ENCODE data around the gene RAB4A. TPM values are rescaled to one million over a fixed set of nuclear protein-coding genes. Genes with fewer than 3 reads are reported as not detected.

The RAB4A gene
- total and polyA plus RNA-seq, 2 of the 8 experiments (the other 6 are each of a cell fraction or from before 2014, with no cell fraction given), result 13.3 to 68.8 TPM

DNA sequence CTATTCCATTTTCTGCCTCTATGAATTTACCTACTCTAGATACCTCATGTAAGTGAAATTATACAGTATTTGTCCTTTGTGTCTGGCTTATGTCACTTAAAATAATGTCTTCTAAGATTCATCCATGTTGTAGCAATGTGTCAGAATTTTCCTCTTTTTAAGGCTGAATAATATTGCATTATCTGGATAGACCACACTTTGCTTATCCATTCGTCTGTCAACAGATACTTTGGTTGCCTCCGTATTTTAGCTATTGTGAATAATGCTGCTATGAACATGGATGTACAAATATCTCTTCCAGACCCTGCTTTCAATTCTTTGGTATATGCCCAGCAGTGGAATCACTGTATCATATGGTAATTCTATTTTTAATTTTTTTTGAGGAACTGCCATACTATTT lies 82.1 kb downstream of the RAB4A start (continued):
- TF ChIP-seq, protein P1, sequence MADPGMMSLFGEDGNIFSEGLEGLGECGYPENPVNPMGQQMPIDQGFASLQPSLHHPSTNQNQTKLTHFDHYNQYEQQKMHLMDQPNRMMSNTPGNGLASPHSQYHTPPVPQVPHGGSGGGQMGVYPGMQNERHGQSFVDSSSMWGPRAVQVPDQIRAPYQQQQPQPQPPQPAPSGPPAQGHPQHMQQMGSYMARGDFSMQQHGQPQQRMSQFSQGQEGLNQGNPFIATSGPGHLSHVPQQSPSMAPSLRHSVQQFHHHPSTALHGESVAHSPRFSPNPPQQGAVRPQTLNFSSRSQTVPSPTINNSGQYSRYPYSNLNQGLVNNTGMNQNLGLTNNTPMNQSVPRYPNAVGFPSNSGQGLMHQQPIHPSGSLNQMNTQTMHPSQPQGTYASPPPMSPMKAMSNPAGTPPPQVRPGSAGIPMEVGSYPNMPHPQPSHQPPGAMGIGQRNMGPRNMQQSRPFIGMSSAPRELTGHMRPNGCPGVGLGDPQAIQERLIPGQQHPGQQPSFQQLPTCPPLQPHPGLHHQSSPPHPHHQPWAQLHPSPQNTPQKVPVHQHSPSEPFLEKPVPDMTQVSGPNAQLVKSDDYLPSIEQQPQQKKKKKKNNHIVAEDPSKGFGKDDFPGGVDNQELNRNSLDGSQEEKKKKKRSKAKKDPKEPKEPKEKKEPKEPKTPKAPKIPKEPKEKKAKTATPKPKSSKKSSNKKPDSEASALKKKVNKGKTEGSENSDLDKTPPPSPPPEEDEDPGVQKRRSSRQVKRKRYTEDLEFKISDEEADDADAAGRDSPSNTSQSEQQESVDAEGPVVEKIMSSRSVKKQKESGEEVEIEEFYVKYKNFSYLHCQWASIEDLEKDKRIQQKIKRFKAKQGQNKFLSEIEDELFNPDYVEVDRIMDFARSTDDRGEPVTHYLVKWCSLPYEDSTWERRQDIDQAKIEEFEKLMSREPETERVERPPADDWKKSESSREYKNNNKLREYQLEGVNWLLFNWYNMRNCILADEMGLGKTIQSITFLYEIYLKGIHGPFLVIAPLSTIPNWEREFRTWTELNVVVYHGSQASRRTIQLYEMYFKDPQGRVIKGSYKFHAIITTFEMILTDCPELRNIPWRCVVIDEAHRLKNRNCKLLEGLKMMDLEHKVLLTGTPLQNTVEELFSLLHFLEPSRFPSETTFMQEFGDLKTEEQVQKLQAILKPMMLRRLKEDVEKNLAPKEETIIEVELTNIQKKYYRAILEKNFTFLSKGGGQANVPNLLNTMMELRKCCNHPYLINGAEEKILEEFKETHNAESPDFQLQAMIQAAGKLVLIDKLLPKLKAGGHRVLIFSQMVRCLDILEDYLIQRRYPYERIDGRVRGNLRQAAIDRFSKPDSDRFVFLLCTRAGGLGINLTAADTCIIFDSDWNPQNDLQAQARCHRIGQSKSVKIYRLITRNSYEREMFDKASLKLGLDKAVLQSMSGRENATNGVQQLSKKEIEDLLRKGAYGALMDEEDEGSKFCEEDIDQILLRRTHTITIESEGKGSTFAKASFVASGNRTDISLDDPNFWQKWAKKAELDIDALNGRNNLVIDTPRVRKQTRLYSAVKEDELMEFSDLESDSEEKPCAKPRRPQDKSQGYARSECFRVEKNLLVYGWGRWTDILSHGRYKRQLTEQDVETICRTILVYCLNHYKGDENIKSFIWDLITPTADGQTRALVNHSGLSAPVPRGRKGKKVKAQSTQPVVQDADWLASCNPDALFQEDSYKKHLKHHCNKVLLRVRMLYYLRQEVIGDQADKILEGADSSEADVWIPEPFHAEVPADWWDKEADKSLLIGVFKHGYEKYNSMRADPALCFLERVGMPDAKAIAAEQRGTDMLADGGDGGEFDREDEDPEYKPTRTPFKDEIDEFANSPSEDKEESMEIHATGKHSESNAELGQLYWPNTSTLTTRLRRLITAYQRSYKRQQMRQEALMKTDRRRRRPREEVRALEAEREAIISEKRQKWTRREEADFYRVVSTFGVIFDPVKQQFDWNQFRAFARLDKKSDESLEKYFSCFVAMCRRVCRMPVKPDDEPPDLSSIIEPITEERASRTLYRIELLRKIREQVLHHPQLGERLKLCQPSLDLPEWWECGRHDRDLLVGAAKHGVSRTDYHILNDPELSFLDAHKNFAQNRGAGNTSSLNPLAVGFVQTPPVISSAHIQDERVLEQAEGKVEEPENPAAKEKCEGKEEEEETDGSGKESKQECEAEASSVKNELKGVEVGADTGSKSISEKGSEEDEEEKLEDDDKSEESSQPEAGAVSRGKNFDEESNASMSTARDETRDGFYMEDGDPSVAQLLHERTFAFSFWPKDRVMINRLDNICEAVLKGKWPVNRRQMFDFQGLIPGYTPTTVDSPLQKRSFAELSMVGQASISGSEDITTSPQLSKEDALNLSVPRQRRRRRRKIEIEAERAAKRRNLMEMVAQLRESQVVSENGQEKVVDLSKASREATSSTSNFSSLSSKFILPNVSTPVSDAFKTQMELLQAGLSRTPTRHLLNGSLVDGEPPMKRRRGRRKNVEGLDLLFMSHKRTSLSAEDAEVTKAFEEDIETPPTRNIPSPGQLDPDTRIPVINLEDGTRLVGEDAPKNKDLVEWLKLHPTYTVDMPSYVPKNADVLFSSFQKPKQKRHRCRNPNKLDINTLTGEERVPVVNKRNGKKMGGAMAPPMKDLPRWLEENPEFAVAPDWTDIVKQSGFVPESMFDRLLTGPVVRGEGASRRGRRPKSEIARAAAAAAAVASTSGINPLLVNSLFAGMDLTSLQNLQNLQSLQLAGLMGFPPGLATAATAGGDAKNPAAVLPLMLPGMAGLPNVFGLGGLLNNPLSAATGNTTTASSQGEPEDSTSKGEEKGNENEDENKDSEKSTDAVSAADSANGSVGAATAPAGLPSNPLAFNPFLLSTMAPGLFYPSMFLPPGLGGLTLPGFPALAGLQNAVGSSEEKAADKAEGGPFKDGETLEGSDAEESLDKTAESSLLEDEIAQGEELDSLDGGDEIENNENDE (IDR thresholded peaks at IDR 0.05; ENCODE audit: insufficient replicate concordance, low read length), result no peak
- no peak for TF ChIP-seq YY1 (IDR thresholded peaks at IDR 0.05; ENCODE audit: low read depth, low read length)
- TF ChIP-seq SP2 (IDR thresholded peaks at IDR 0.05; ENCODE audit: low read length), result no peak
- no peak for TF ChIP-seq ASH2L (IDR thresholded peaks at IDR 0.05; ENCODE audit: low read length)
- no peak for TF ChIP-seq SUZ12 (IDR thresholded peaks at IDR 0.05; ENCODE audit: low read length)
- TF ChIP-seq TAF7 (optimal IDR thresholded peaks at IDR 0.05; ENCODE audit: borderline replicate concordance, low read depth, low read length), result no peak
- TF ChIP-seq KDM5A (IDR thresholded peaks at IDR 0.05; ENCODE audit: low read length), result no peak
- TF ChIP-seq CBX8 (IDR thresholded peaks at IDR 0.05; ENCODE audit: borderline replicate concordance, low read depth, low read length), result no peak
